ENCODE measurements around the gene BMAL2.
A peak's percentile ranks its signal among the peaks of the same experiment; 100 is the strongest.

BMAL2 gene

GRCh38 chr12:27332714-27333402 is at the start of gene BMAL2:
Gene BMAL2, plus strand, starts transcription at chr12:27332836. Its CDS starts 237 bp downstream, at chr12:27333073.
- DNase-seq (ENCODE audit: low spot score), result peak; percentile 9

- no peak for DNase-seq (ENCODE audit: low spot score)
Measured at GRCh38 chr12:27284021-27284420, 48.6 kb upstream of the BMAL2 start.

- DNase-seq (ENCODE audit: low spot score), result no peak
Measured at GRCh38 chr12:27284751-27285150, 47.9 kb upstream of the BMAL2 start.

- DNase-seq (ENCODE audit: low spot score), result no peak
Measured at GRCh38 chr12:27285403-27285802, 47.2 kb upstream of the BMAL2 start.

GRCh38 chr12:27289414-27289813 is 43.2 kb upstream of the BMAL2 start:
- DNase-seq (ENCODE audit: low spot score), result no peak

GRCh38 chr12:27290501-27291168 is 42.0 kb upstream of the BMAL2 start:
- DNase-seq (ENCODE audit: low spot score), result no peak

- DNase-seq (ENCODE audit: low spot score), result no peak
Measured at GRCh38 chr12:27291862-27292261, 40.8 kb upstream of the BMAL2 start.

GRCh38 chr12:27292718-27293117 is 39.9 kb upstream of the BMAL2 start:
- no peak for DNase-seq (ENCODE audit: low spot score)

GRCh38 chr12:27293463-27293862 is 39.2 kb upstream of the BMAL2 start:
- DNase-seq (ENCODE audit: low spot score), result no peak

GRCh38 chr12:27296674-27297073 is 36.0 kb upstream of the BMAL2 start:
- DNase-seq (ENCODE audit: low spot score), result no peak

- no peak for DNase-seq (ENCODE audit: low spot score)
Measured at GRCh38 chr12:27297566-27297965, 35.1 kb upstream of the BMAL2 start.

- DNase-seq (ENCODE audit: low spot score), result no peak
Measured at GRCh38 chr12:27299102-27299501, 33.5 kb upstream of the BMAL2 start.

- DNase-seq (ENCODE audit: low spot score), result no peak
Measured at GRCh38 chr12:27300226-27300625, 32.4 kb upstream of the BMAL2 start.

- no peak for DNase-seq (ENCODE audit: low spot score)
Measured at GRCh38 chr12:27303139-27304111, 29.2 kb upstream of the BMAL2 start.

- no peak for DNase-seq (ENCODE audit: low spot score)
Measured at GRCh38 chr12:27304856-27305255, 27.8 kb upstream of the BMAL2 start.

GRCh38 chr12:27305673-27306456 is 26.8 kb upstream of the BMAL2 start:
- peak; percentile 42 for DNase-seq (ENCODE audit: low spot score)

- DNase-seq (ENCODE audit: low spot score), result no peak
Measured at GRCh38 chr12:27309293-27309994, 23.2 kb upstream of the BMAL2 start.

- no peak for DNase-seq (ENCODE audit: low spot score)
Measured at GRCh38 chr12:27309995-27310315, 22.7 kb upstream of the BMAL2 start.

GRCh38 chr12:27316947-27317346 is 15.7 kb upstream of the BMAL2 start:
- DNase-seq (ENCODE audit: low spot score), result no peak

GRCh38 chr12:27319409-27319808 is 13.2 kb upstream of the BMAL2 start:
- DNase-seq (ENCODE audit: low spot score), result no peak

- DNase-seq (ENCODE audit: low spot score), result no peak
Measured at GRCh38 chr12:27319848-27320247, 12.8 kb upstream of the BMAL2 start.

Data from CD4-positive, alpha-beta T cell treated with Interleukin-15 for 4 hours (primary cell).